SU-DHL-6 (cell line): ENCODE results near the gene ASH1L.

Experiments
- CTCF ChIP-seq: fragments of 200-600 bp; sonication (generic); IDR thresholded peaks from one replicate; pipeline ENCODE4 v1.5.1; 2017; ENCODE audit warnings: antibody characterized with exemption, mild to moderate bottlenecking, low read length, moderate library complexity; ENCODE audit not compliant: insufficient read depth, poor library complexity, severe bottlenecking
- EZH2phosphoT487 ChIP-seq: fragments of 200-600 bp; sonication (generic), shearing (Covaris generic); conservative IDR thresholded peaks from 2 replicates; pipeline ENCODE4 v1.6.1; 2018; ENCODE audit warnings: mild to moderate bottlenecking, antibody characterized with exemption, low read length, moderate library complexity, mixed read lengths

GRCh38 chr1:155529109-155529508 lies 33.5 kb downstream of the ASH1L start:
- TF ChIP-seq CTCF (no peak), EZH2phosphoT487 (no peak)
